ENCODE measurements around the gene EVC.

Gene EVC

DNA sequence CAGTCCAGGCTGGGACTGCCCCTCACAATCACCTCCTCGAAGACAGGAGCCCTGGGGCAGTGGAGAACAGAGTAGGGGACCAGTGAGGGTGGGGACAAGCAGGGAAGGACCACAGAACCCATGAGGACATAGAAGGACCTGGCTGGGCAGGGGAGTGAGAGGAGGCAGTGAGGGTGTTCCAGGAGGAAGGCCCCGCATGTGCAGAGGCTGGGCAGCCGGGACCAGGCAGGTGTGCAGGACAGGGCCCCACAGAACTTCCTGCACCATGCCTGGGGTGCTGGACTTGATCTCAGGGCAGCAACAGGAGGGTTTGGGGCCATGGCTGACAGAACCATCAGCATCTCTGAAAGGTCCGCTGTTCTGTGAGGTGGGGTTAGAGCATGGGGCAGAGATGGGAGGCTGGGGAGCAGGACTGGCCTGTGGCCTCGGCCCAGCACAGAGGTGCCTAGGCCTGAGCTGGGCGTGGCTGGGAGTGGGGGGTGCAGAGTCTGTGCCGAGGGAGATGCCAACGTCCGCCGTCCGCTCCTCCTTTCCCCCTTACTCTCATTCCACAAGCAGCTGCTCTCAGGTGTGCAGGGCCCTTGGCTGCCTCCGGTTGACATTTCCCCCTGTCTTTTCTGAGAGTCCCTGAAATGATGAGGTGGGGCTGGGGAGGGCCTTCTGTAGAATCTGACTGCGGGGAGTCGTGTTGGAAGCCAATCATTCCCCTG lies 40.8 kb downstream of the EVC start:
- peaks cover 1% of the 10 kb centered on the region for H3K9me3 Mint-ChIP-seq
- H3K36me3 Mint-ChIP-seq: no peaks in the 10 kb centered on the region
- no peak for DNase-seq (ENCODE audit: low spot score in 2 of 2)
- no peak for ATAC-seq (ENCODE audit: low read depth)
- peaks cover 4% of the 10 kb centered on the region for H3K27me3 Mint-ChIP-seq
- H3K4me1 Mint-ChIP-seq: no peaks in the 10 kb centered on the region
- no peak overlapping the region for H3K27ac Mint-ChIP-seq
- H3K4me3 Mint-ChIP-seq: no peak overlapping the region

GRCh38 chr4:5752376-5753184 lies 41.6 kb downstream of the EVC start:
- no peaks in the 10 kb centered on the region for H3K4me1 Mint-ChIP-seq
- no peak overlapping the region for H3K27ac Mint-ChIP-seq
- no peak for DNase-seq (ENCODE audit: low spot score in 2 of 2)
- peaks cover 4% of the 10 kb centered on the region for H3K27me3 Mint-ChIP-seq
- H3K4me3 Mint-ChIP-seq: no peak overlapping the region
- no peaks in the 10 kb centered on the region for H3K36me3 Mint-ChIP-seq
- peaks cover 1% of the 10 kb centered on the region for H3K9me3 Mint-ChIP-seq
- ATAC-seq (ENCODE audit: low read depth): no peak

- peaks cover 1% of the 10 kb centered on the region for H3K9me3 Mint-ChIP-seq
- no peaks in the 10 kb centered on the region for H3K36me3 Mint-ChIP-seq
- DNase-seq (ENCODE audit: low spot score in 2 of 2) (no peak), ATAC-seq (ENCODE audit: low read depth) (no peak)
- no peak overlapping the region for H3K4me3 Mint-ChIP-seq
- no peak overlapping the region for H3K27ac Mint-ChIP-seq
- H3K27me3 Mint-ChIP-seq: peaks cover 4% of the 10 kb centered on the region
- H3K4me1 Mint-ChIP-seq: no peaks in the 10 kb centered on the region
These were observed 42.4 kb downstream of the EVC start for GRCh38 chr4:5753366-5753765.

DNA sequence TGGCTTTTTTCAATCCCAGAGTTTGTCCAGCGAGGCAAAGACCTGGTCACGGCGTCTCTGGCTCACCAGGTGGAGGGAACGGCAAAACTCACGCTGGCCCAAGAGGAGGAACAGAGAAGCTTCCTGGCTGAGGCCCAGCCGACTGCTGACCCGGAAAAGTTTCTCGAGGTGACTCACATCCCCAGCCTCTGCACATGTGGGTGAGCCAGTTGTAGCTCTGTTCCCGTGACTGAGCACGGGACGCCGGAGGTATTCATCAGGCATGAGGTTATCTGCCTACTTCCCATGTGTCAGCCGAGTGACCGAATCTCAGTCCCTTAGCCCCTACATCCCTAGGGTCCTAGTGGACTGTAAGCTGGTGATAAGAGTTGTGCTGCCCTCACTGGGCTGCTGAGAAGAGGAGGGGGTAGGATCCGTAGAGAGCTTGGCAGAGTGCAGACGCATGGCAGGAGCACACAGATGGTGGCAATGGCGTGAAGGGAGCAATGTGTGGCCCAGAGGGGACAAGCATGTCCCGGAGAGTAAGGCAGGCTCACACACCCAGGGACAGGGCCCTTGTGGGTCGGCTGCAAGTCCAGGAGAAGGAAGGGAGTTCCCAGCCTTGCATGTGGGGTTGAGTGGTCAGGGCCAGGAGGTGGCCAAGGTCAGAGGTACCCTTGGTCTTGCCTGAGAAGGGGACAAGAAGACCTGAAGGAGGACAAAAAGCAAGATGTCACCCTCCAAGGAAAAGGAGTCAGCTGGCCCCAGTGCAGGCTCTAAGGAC lies 42.9 kb downstream of the EVC start:
- no peak overlapping the region for H3K27ac Mint-ChIP-seq
- ATAC-seq (ENCODE audit: low read depth) (no peak), DNase-seq (ENCODE audit: low spot score in 2 of 2) (no peak)
- peaks cover 3% of the 10 kb centered on the region for H3K27me3 Mint-ChIP-seq
- H3K9me3 Mint-ChIP-seq: no peaks in the 10 kb centered on the region
- H3K36me3 Mint-ChIP-seq: no peaks in the 10 kb centered on the region
- no peak overlapping the region for H3K4me3 Mint-ChIP-seq
- no peaks in the 10 kb centered on the region for H3K4me1 Mint-ChIP-seq

- no peak overlapping the region for H3K4me3 Mint-ChIP-seq
- H3K4me1 Mint-ChIP-seq: no peaks in the 10 kb centered on the region
- H3K27ac Mint-ChIP-seq: no peak overlapping the region
- no peaks in the 10 kb centered on the region for H3K9me3 Mint-ChIP-seq
- no peaks in the 10 kb centered on the region for H3K36me3 Mint-ChIP-seq
- no peak for ATAC-seq (ENCODE audit: low read depth)
- DNase-seq (ENCODE audit: low spot score in 2 of 2): no peak
- H3K27me3 Mint-ChIP-seq: peaks cover 3% of the 10 kb centered on the region
These were observed 43.5 kb downstream of the EVC start for GRCh38 chr4:5754529-5754881.

- H3K27ac Mint-ChIP-seq: no peak overlapping the region
- DNase-seq (ENCODE audit: low spot score in 2 of 2) (no peak), ATAC-seq (ENCODE audit: low read depth) (no peak)
- H3K36me3 Mint-ChIP-seq: no peaks in the 10 kb centered on the region
- no peak overlapping the region for H3K4me3 Mint-ChIP-seq
- H3K27me3 Mint-ChIP-seq: peaks cover 3% of the 10 kb centered on the region
- H3K9me3 Mint-ChIP-seq: peaks cover 2% of the 10 kb centered on the region
- H3K4me1 Mint-ChIP-seq: no peaks in the 10 kb centered on the region
These were observed 44.2 kb downstream of the EVC start for GRCh38 chr4:5755161-5755560.

- Mint-ChIP-seq H3K36me3 (no peaks in the 10 kb centered on the region), H3K27ac (no peak overlapping the region), H3K4me3 (no peak overlapping the region), H3K27me3 (peaks cover 3% of the 10 kb centered on the region), H3K9me3 (peaks cover 2% of the 10 kb centered on the region), H3K4me1 (no peaks in the 10 kb centered on the region)
- DNase-seq (ENCODE audit: low spot score in 2 of 2) (no peak), ATAC-seq (ENCODE audit: low read depth) (no peak)
These were observed 44.7 kb downstream of the EVC start for GRCh38 chr4:5755679-5756078.

DNA sequence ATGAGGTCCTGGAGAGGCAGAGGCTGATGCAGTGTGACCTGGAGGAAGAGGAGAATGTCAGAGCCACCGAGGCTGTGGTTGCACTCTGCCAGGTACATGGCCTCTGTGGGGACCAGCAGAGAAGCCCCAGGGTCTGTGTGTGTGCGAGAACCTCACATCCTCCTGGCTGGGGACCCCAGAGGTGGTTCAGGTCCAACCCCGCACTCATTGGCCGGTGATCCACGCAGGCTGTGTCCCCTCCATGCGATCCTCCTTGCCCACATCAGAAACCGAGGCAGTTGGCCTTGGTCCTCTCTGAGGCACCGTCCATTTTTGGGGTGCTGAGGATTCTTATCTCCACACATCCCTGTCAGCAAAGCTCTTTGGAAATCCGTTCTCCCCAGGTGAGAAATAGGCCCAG lies 45.3 kb downstream of the EVC start:
- Mint-ChIP-seq H3K36me3 (no peaks in the 10 kb centered on the region), H3K27ac (no peak overlapping the region)

DNA sequence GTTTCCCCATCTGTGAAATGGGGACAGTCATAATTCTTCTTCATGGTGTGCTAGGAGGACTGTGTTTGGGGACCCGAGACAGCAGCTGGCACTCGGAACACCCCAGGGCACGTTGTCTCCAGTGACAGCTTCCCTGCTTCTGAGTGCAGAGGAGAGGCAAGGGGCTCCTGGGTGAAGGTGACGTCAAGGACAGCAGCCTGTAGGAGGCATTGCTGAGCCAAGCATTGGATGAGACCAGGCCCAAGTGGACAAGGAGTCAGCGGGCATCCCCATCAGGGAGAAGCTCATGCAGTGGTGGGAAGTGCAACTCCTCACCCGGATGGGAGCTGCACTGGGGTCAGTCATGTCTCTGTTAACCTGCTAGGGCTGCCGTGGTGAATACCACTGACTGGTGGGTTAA lies 46.1 kb downstream of the EVC start:
- H3K27me3 Mint-ChIP-seq: peaks cover 3% of the 10 kb centered on the region
- H3K27ac Mint-ChIP-seq: no peak overlapping the region
- H3K4me3 Mint-ChIP-seq: no peak overlapping the region
- DNase-seq (ENCODE audit: low spot score in 2 of 2): no peak
- H3K4me1 Mint-ChIP-seq: no peaks in the 10 kb centered on the region
- no peaks in the 10 kb centered on the region for H3K36me3 Mint-ChIP-seq
- no peak for ATAC-seq (ENCODE audit: low read depth)
- peaks cover 2% of the 10 kb centered on the region for H3K9me3 Mint-ChIP-seq

More for the DNA sequence above, 45.3 kb downstream of the EVC start:
- peaks cover 3% of the 10 kb centered on the region for H3K27me3 Mint-ChIP-seq
- peaks cover 2% of the 10 kb centered on the region for H3K9me3 Mint-ChIP-seq
- H3K4me1 Mint-ChIP-seq: no peaks in the 10 kb centered on the region
- no peak for DNase-seq (ENCODE audit: low spot score in 2 of 2)
- H3K4me3 Mint-ChIP-seq: no peak overlapping the region
- ATAC-seq (ENCODE audit: low read depth): no peak

DNA sequence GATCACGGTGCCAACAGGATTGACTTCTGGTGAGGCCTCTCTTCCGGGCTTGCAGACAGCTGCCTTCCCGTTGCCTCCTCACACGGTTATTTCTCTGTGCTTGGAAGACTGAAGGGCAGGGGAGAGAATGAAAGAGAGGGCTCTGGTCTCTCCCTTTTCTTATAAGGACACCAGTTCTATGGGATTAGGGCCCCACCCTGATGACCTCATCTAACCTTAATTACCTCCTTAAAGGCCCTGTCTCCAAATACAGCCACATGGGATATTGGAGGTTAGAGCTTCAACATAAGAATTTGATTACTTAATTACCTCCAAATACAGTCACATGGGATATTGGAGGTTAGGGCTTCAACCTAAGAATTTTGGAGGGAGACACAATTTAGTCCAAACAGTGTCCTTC lies 46.5 kb downstream of the EVC start:
- DNase-seq (ENCODE audit: low spot score in 2 of 2): no peak
- no peaks in the 10 kb centered on the region for H3K4me1 Mint-ChIP-seq
- peaks cover 3% of the 10 kb centered on the region for H3K27me3 Mint-ChIP-seq
- peaks cover 2% of the 10 kb centered on the region for H3K9me3 Mint-ChIP-seq
- H3K27ac Mint-ChIP-seq: no peak overlapping the region
- no peaks in the 10 kb centered on the region for H3K36me3 Mint-ChIP-seq
- ATAC-seq (ENCODE audit: low read depth): no peak
- no peak overlapping the region for H3K4me3 Mint-ChIP-seq

DNA sequence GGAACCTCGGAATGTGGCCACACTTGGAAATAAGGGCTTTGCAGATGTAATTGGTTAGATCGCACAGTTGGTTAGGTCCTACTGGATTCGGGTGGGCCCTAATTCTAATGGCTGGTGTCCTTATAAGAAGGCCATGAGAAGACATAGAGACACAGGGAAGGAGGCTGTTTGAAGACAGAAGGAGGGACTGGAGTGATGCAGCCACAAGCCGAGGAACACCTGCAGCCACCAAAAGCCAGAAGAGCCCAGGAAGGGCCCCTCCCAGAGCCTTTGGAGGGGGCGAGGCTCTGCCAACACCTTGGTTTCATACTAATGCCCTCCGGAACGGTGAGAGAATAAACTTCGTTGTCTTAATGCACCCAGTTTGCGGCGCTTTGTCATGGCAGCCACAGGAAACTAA lies 47.0 kb downstream of the EVC start:
- no peaks in the 10 kb centered on the region for H3K36me3 Mint-ChIP-seq
- H3K4me1 Mint-ChIP-seq: no peaks in the 10 kb centered on the region
- H3K27ac Mint-ChIP-seq: no peak overlapping the region
- ATAC-seq (ENCODE audit: low read depth) (no peak), DNase-seq (ENCODE audit: low spot score in 2 of 2) (no peak)
- peaks cover 2% of the 10 kb centered on the region for H3K9me3 Mint-ChIP-seq
- no peak overlapping the region for H3K4me3 Mint-ChIP-seq
- H3K27me3 Mint-ChIP-seq: peaks cover 3% of the 10 kb centered on the region

- Mint-ChIP-seq H3K9me3 (peaks cover 2% of the 10 kb centered on the region), H3K27me3 (peaks cover 3% of the 10 kb centered on the region), H3K4me3 (no peak overlapping the region), H3K36me3 (no peaks in the 10 kb centered on the region), H3K27ac (no peak overlapping the region), H3K4me1 (no peaks in the 10 kb centered on the region)
- ATAC-seq (ENCODE audit: low read depth): no peak
- no peak for DNase-seq (ENCODE audit: low spot score in 2 of 2)
These were observed 47.7 kb downstream of the EVC start for GRCh38 chr4:5758741-5759140.

DNA sequence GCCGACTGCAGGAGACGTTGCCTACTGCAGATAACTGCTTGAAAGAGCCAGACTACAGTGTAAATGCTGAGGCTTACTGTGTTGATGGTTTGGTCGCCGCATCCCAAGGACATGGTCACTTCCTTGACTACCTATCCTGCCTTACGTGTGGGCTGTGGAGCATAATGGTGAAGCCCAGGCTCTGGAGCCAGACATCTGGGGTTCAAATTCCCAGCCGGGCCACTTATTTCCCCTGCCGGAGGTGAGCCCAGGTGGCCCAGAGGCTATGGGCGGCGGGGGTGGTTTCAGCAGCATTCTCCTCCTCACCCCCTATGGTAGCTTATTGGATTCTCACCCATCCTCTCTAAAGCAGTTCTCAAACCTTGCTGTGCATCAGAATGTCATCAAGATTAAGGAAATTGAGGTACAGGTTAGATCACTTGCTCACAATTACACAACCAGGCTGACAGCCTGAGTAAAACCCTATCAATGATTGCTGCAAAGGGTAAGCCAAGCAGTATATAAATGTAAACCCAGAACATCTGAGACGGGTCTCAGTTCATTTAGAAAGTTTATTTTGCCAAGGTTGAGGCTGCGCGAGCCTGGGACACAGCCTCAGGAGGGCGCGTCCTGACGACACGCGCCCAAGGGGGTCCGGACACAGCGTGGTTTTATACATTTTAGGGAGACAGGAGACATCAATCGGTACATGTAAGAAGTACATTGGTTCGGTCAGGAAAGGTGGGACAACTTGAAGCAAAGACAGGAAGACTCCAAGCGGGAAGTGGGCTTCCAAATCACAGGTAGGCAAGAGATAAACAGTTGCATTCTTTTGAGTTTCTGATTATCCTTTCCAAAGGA lies 48.5 kb downstream of the EVC start:
- no peak for ATAC-seq (ENCODE audit: low read depth)

GRCh38 chr4:5760246-5760645 lies 49.2 kb downstream of the EVC start:
- Mint-ChIP-seq H3K9me3 (peaks cover 2% of the 10 kb centered on the region), H3K27me3 (no peaks in the 10 kb centered on the region), H3K36me3 (no peaks in the 10 kb centered on the region), H3K4me3 (no peak overlapping the region), H3K27ac (no peak overlapping the region), H3K4me1 (no peaks in the 10 kb centered on the region)
- ATAC-seq (ENCODE audit: low read depth) (no peak), DNase-seq (ENCODE audit: low spot score in 2 of 2) (no peak)

More for the DNA sequence above, 48.5 kb downstream of the EVC start:
- Mint-ChIP-seq H3K27ac (no peak overlapping the region), H3K36me3 (no peaks in the 10 kb centered on the region), H3K4me1 (no peaks in the 10 kb centered on the region), H3K9me3 (peaks cover 2% of the 10 kb centered on the region), H3K4me3 (no peak overlapping the region), H3K27me3 (no peaks in the 10 kb centered on the region)
- no peak for DNase-seq (ENCODE audit: low spot score in 2 of 2)
